Measurements from ENCODE around the gene TMEM273. TPM values are rescaled to one million over a fixed set of nuclear protein-coding genes. Genes with fewer than 3 reads are reported as not detected.
A peak's percentile ranks its signal among the peaks of the same experiment; 100 is the strongest.

TMEM273 gene
- total RNA-seq, 1 donor from 2014 or later = 49.9 TPM

GRCh38 chr10:49162761-49163310 lies 25.4 kb downstream of the TMEM273 start:
- DNase-seq = no peak

GRCh38 chr10:49162063-49162462 lies 26.1 kb downstream of the TMEM273 start:
- DNase-seq = no peak

- DNase-seq = peak; percentile 46
These were observed 26.7 kb downstream of the TMEM273 start for GRCh38 chr10:49161411-49161997.

GRCh38 chr10:49160814-49161213 lies 27.4 kb downstream of the TMEM273 start:
- no peak for DNase-seq

- no peak for DNase-seq
These were observed 28.1 kb downstream of the TMEM273 start for GRCh38 chr10:49160110-49160509.

GRCh38 chr10:49158915-49159314 lies 29.3 kb downstream of the TMEM273 start:
- no peak for DNase-seq

- no peak for DNase-seq
These were observed 29.8 kb downstream of the TMEM273 start for GRCh38 chr10:49158404-49158803.

GRCh38 chr10:49157229-49157628 lies 31.0 kb downstream of the TMEM273 start:
- no peak for DNase-seq

- no peak for DNase-seq
These were observed 33.5 kb downstream of the TMEM273 start for GRCh38 chr10:49154641-49155040.

- DNase-seq = no peak
These were observed 34.2 kb downstream of the TMEM273 start for GRCh38 chr10:49153971-49154370.

GRCh38 chr10:49153115-49153514 lies 35.1 kb downstream of the TMEM273 start:
- no peak for DNase-seq

GRCh38 chr10:49152663-49153062 lies 35.5 kb downstream of the TMEM273 start:
- DNase-seq = no peak

- DNase-seq = no peak
These were observed 36.2 kb downstream of the TMEM273 start for GRCh38 chr10:49152037-49152436.

- no peak for DNase-seq
These were observed 36.7 kb downstream of the TMEM273 start for GRCh38 chr10:49151481-49151880.

- no peak for DNase-seq
These were observed 37.2 kb downstream of the TMEM273 start for GRCh38 chr10:49151025-49151445.

GRCh38 chr10:49150426-49150825 lies 37.8 kb downstream of the TMEM273 start:
- no peak for DNase-seq

- DNase-seq = no peak
These were observed 38.3 kb downstream of the TMEM273 start for GRCh38 chr10:49149881-49150280.

- DNase-seq = no peak
These were observed 44.0 kb downstream of the TMEM273 start for GRCh38 chr10:49144058-49144720.

GRCh38 chr10:49143249-49143648 lies 44.9 kb downstream of the TMEM273 start:
- DNase-seq = no peak

GRCh38 chr10:49141541-49142332 lies 46.5 kb downstream of the TMEM273 start:
- DNase-seq = no peak

- no peak for DNase-seq
These were observed 47.6 kb downstream of the TMEM273 start for GRCh38 chr10:49140304-49141177.

- DNase-seq = peak; percentile 21
These were observed 48.4 kb downstream of the TMEM273 start for GRCh38 chr10:49139846-49140195.
